Spinal cord (tissue), 10 donors: Measurements from ENCODE around the gene GATD1. TPM values are rescaled to one million over a fixed set of nuclear protein-coding genes. Genes with fewer than 3 reads are reported as not detected.
A peak's percentile ranks its signal among the peaks of the same experiment; 100 is the strongest.

ENCODE experiments used
- DNase-seq, 6 donors: peaks; one replicate each; pipeline versions ENCODE4 v3.0.0 to v3.0.0-alpha.2; 2013 to 2015; ENCODE audit warnings: low spot score in 6 of 6, low read depth in 4 of 6
- H3K27ac ChIP-seq: one replicate; pipeline ENCODE4 v1.5.1; 2013; ENCODE audit warnings: low read depth, low read length, control low read depth
- H3K27me3 ChIP-seq: one replicate; pipeline ENCODE4 v1.6.1; 2013; ENCODE audit warnings: low read length; ENCODE audit not compliant: control insufficient read depth, insufficient read depth
- H3K36me3 ChIP-seq: one replicate; pipeline ENCODE4 v1.6.1; 2013; ENCODE audit warnings: low read length; ENCODE audit not compliant: control insufficient read depth, insufficient read depth
- H3K4me1 ChIP-seq: one replicate; pipeline ENCODE4 v1.6.1; 2013; ENCODE audit warnings: low read length; ENCODE audit not compliant: control insufficient read depth, insufficient read depth
- H3K4me3 ChIP-seq: one replicate; pipeline ENCODE4 v1.5.1; 2013; ENCODE audit warnings: low read depth, low read length, control low read depth
- H3K9me3 ChIP-seq: one replicate; pipeline ENCODE4 v1.6.1; 2013; ENCODE audit warnings: low read length; ENCODE audit not compliant: control insufficient read depth, insufficient read depth
- WGBS: methylation state at CpG from one replicate; pipeline ENCODE4 v1.1.5; 2013; ENCODE audit warnings: missing lambda C conversion rate; ENCODE audit not compliant: insufficient coverage; 5-methylcytosine and 5-hydroxymethylcytosine counted together
- polyA plus RNA-seq, 2 donors: library from polyadenylated mRNA; unstranded; fragments of 120-200 nt; gene quantifications; one replicate each; pipeline ENCODE4 v1.2.1, GENCODE V29; 2013; ENCODE audit not compliant: insufficient read length in 2 of 2
- total RNA-seq, 2 donors: library from RNA; depleted of rRNA in 1 of 2; stranded (reverse); fragments of 120-200 nt in 1 of 2; fragments of >200 nt in 1 of 2; gene quantifications; one replicate each; pipeline versions ENCODE4 v1.2.3 to v1.2.4, GENCODE V29; 2013 to 2014
- donor health status: healthy.

GATD1 gene
- total and polyA plus RNA-seq, 4 donors: 22.8 to 133 (median 70.9) TPM

DNA sequence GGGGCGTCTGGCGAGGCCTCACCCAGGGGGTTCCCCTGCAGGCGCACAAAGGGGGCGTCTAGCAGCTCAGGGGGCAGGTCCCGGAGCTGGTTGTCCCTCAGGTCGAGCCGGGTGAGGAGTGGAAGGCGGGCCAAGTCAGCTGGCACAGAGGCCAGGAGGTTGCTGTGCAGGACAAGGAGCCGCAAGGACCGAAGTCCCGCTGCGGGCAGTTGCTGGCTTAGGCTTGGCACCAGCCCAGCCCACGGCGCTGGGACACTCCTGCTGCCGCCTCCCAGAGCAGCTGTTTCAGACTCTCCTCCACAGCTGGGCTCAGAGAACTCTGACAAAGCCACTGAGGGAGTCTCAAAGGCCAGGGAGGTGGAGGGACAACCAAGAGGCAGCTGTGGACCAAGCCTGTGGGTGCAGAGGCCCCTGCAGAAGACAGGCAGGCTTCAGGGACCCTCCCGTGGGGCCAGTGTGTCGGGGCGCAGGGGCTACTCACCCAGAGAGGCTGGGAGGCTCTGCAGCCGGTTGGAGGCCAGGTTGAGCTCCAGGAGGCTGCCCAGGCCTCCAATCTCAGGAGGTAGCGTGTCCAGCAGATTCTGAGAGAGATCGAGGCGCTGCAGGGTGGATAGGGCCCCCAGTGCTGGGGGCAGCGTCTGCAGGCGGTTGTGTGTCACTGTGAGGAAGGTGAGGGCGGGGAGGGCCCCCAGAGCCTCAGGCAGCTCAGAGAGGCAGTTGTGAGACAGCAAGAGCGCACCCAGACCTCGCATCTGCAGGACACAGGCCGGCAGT lies 25.6 kb upstream of the GATD1 start:
- H3K9me3 ChIP-seq: no peaks in the 10 kb centered on the region
- no peaks in the 10 kb centered on the region for H3K27me3 ChIP-seq
- H3K36me3 ChIP-seq: peaks cover 55% of the 10 kb centered on the region
- no peak overlapping the region for H3K4me3 ChIP-seq
- no peak for DNase-seq
- WGBS: 93% methylated on average over 28 of the region's 28 CpGs
- H3K4me1 ChIP-seq: peaks cover 37% of the 10 kb centered on the region
- H3K27ac ChIP-seq: no peak overlapping the region

GRCh38 chr11:802018-802617 lies 24.8 kb upstream of the GATD1 start:
- Histone ChIP-seq H3K27me3 (no peaks in the 10 kb centered on the region), H3K4me1 (peaks cover 42% of the 10 kb centered on the region), H3K36me3 (peaks cover 55% of the 10 kb centered on the region), H3K27ac (no peak overlapping the region), H3K4me3 (no peak overlapping the region), H3K9me3 (no peaks in the 10 kb centered on the region)
- no peak for DNase-seq
- WGBS: 95% methylated on average over 19 of the region's 21 CpGs

GRCh38 chr11:801097-801780 lies 24.0 kb upstream of the GATD1 start:
- Histone ChIP-seq H3K36me3 (peaks cover 58% of the 10 kb centered on the region), H3K4me3 (no peak overlapping the region), H3K4me1 (peaks cover 50% of the 10 kb centered on the region), H3K9me3 (no peaks in the 10 kb centered on the region), H3K27ac (no peak overlapping the region), H3K27me3 (no peaks in the 10 kb centered on the region)
- WGBS: 93% methylated on average over 19 of the region's 20 CpGs
- no peak for DNase-seq

GRCh38 chr11:800473-800872 lies 23.2 kb upstream of the GATD1 start:
- no peak overlapping the region for H3K4me3 ChIP-seq
- 97% methylated on average over 30 of the region's 30 CpGs for WGBS
- peaks cover 50% of the 10 kb centered on the region for H3K4me1 ChIP-seq
- no peaks in the 10 kb centered on the region for H3K27me3 ChIP-seq
- DNase-seq: no peak
- no peak overlapping the region for H3K27ac ChIP-seq
- peaks cover 58% of the 10 kb centered on the region for H3K36me3 ChIP-seq
- H3K9me3 ChIP-seq: no peaks in the 10 kb centered on the region

GRCh38 chr11:799641-800316 lies 22.5 kb upstream of the GATD1 start:
- Histone ChIP-seq H3K4me3 (no peak overlapping the region), H3K27ac (no peak overlapping the region)

DNA sequence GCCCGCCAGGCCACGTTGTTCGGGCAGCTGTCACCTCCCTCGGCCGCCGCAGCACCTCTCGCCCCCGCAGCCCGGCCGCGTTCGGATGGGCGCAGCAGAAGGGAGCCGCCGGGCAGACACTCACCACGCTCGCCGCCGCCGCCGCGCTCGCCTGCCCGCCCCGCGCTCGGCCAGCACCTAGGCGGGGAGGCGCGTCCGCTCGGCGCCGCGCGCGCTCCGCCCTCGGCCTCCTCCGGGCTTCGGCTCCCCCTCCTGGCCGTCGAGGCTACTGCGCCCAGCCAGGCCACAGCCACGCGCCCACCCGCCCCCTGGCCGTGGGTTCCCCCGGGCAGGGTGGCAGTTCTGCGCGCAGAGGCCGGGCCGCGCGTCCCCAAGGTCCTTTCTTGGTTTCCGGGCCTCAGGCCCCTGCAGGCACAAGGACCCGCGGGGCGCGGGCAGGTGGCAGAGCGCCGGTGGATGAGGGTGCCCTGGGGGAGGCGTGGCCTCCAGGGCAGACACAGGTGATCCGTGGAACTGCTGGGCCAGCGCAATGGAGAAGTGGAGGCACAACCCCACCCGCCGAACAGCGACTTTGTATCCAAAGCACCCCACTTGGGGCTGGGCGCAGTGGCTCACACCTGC lies 20.9 kb upstream of the GATD1 start, which contains the start of gene SLC25A22:
TSS of gene SLC25A22 (minus strand) at position 189 of the 621 bp plus-strand sequence. CDS start 3,275 bp downstream, outside the sequence.
- Histone ChIP-seq H3K27me3 (no peaks in the 10 kb centered on the region), H3K4me3 (peak within 1 kb of the TSS; percentile 86), H3K36me3 (peaks cover 71% of the 10 kb centered on the region), H3K4me1 (peaks cover 46% of the 10 kb centered on the region), H3K9me3 (no peaks in the 10 kb centered on the region), H3K27ac (peak within 1 kb of the TSS; percentile 96)
- peak in 4 of 6 donors; percentile 71 to 95 (median 86) for DNase-seq
- WGBS: 4% methylated on average over 69 of the region's 69 CpGs

More at GRCh38 chr11:799641-800316, 22.5 kb upstream of the GATD1 start:
- Histone ChIP-seq H3K4me1 (peaks cover 53% of the 10 kb centered on the region), H3K27me3 (no peaks in the 10 kb centered on the region), H3K9me3 (no peaks in the 10 kb centered on the region), H3K36me3 (peaks cover 65% of the 10 kb centered on the region)
- WGBS: 95% methylated on average over 31 of the region's 32 CpGs
- no peak for DNase-seq

DNA sequence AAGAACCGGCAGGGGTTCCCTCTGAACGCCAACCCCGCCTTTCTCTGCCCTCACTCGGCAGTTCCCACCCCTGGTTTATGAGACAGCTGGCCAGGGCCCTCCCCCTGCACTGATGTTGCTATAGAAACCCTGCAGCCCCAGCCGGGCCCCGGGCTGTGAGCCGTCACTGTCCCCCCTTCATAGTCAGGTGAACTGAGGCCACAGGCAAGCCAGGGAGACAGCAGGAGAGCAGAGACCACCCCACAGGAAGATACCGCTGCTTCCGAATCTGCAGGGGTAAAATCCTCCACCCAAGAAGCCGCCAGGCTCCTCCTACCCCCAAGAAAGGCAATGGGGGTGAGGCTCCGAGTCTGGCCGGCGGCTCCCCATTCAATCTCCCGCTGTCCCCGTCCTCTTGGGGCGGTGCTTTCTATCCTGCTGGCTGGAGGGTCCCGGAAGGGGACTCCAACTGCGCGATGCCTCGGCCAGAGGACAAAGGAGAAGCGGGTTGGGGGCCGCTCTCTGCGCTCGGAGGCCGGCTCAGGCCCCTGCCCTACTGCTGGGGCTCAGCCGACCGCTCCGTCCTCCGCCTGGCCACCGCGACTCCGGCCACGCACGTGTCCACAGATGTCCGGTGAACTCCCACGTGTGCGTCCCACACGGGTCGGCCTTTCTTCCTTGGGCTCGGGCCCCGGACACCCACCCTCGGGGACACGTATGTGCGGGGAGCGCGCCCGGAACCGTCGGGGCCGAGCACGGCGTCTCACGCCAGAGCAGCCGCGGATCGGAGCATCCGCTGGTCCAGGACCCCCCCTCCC lies 20.2 kb upstream of the GATD1 start:
- Histone ChIP-seq H3K4me3 (peak overlapping the region; percentile 86), H3K27ac (peak overlapping the region; percentile 96), H3K9me3 (no peaks in the 10 kb centered on the region), H3K36me3 (peaks cover 71% of the 10 kb centered on the region), H3K27me3 (no peaks in the 10 kb centered on the region), H3K4me1 (peaks cover 44% of the 10 kb centered on the region)
- WGBS: under 1% methylated on average over 57 of the region's 57 CpGs
- peak in 3 of 6 donors; percentile 76 to 95 (median 92) for DNase-seq

DNA sequence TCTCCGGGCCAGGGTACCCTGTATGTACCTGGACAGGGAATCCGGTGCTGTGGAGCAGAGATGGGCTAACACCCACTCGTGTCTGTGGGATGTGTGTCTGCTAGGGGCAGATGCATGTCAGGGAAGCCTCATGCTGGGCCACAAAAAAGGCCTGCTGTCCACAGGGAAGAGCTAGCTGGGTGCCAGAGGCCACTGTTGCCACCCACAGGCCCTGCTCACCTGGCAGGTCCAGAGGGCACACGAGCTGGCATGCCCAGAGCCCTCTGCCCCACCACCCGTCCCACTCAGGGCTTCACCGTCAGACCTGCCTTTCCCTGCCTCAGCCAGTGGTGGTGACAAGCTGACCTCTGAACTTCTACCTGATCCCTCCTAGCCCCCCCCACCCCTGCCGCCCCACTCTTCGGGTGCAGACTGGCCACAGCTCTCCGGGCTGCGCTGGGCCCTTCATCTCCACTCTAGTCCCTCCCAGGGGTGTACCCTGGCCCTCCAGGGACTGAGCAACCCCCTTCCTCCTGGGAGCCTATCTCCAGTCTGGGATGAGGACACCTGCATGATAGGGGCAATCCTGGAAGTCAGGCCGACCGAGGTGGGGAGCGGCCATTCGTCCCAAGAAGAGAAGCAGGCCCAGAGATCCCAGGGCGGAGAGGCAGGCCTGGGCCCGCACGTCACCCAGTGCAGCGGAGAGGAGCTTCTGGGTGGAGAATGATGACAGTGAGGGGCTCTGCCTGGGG lies 19.4 kb upstream of the GATD1 start:
- no peak for DNase-seq
- H3K4me1 ChIP-seq: peaks cover 44% of the 10 kb centered on the region
- peak overlapping the region; percentile 96 for H3K27ac ChIP-seq
- H3K27me3 ChIP-seq: no peaks in the 10 kb centered on the region
- peak overlapping the region; percentile 86 for H3K4me3 ChIP-seq
- 21% methylated on average over 18 of the region's 18 CpGs for WGBS
- H3K9me3 ChIP-seq: no peaks in the 10 kb centered on the region
- H3K36me3 ChIP-seq: peaks cover 71% of the 10 kb centered on the region
